HG03108 (cell line): ENCODE measurements around the gene NT5DC1.
A peak's percentile ranks its signal among the peaks of the same experiment; 100 is the strongest.

Experiments used
- ATAC-seq: cut with Tn5 transposase; IDR thresholded peaks from one replicate; pipeline ENCODE4 v1.9.1; 2021; ENCODE audit warnings: moderate library complexity; ENCODE audit not compliant: unreplicated experiment

NT5DC1 gene

GRCh38 chr6:116100419-116101301 lies at the start of gene NT5DC1:
Gene NT5DC1, plus strand, starts transcription at chr6:116100853. Its CDS starts 78 bp downstream, at chr6:116100931.
- ATAC-seq: peak; percentile 83

- ATAC-seq: no peak
Measured at GRCh38 chr6:116051244-116051643, 49.4 kb upstream of the NT5DC1 start.

- ATAC-seq: no peak
Measured at GRCh38 chr6:116055513-116055912, 45.1 kb upstream of the NT5DC1 start.

DNA sequence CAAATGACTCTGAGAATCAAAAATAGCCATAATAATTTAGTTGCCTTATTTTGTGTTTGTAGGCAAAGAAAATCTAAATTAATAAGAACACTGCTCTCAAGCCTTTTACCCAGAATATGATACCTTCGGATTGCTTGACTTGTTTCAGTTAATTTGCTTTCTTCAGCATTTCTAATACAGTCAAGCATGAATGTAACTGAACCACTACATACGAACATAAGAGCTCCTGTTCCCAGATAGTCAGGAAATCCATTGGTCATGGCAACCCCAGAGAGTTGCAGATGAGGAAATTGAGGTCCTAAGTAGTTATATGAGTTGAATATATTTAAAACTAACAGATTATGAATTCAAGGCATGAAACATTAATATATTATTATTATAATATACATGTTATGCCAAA lies 42.9 kb upstream of the NT5DC1 start:
- ATAC-seq: no peak

- peak; percentile 72 for ATAC-seq
Measured at GRCh38 chr6:116059713-116060571, 40.7 kb upstream of the NT5DC1 start.

DNA sequence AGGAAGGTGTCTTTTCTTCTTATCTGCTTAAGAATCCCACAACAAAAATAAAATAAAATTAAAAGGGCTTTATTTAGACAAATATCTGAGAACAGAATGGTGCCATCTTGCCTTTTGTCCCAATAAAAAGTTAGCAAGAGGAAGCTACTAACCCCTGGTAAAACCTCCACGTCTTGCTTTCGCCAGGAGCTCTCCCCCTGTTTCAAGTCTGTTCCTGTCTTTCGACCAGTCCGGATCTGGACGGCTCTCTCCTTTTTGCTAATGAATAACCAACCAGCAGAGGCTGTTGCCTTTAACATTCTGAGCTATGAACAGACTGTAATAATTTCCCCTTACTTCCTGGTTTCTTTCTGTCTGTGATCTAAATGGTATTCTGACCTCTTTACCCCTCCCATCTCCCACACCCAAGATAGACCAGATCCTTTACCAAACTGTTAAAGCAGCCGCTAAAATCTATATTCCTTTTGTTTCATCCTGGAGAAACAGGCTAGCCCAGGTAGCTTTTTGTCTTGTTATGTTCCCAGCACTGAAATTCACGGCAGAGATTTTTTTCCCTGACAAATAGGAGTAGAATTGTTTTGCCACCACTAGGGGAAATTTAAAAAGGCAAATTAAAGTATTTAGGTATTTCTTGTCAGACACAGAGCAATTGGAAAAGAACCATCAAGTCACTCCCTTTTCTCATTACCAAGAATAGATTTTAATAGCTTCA lies 39.9 kb upstream of the NT5DC1 start, which contains the start of gene FRK:
TSS of gene FRK (minus strand) at position 320 of the 712 bp plus-strand sequence. CDS start 580 bp downstream, outside the sequence.
- ATAC-seq: no peak

GRCh38 chr6:116062496-116062895 lies 38.2 kb upstream of the NT5DC1 start:
- no peak for ATAC-seq

- ATAC-seq: no peak
Measured at GRCh38 chr6:116064666-116065065, 36.0 kb upstream of the NT5DC1 start.

DNA sequence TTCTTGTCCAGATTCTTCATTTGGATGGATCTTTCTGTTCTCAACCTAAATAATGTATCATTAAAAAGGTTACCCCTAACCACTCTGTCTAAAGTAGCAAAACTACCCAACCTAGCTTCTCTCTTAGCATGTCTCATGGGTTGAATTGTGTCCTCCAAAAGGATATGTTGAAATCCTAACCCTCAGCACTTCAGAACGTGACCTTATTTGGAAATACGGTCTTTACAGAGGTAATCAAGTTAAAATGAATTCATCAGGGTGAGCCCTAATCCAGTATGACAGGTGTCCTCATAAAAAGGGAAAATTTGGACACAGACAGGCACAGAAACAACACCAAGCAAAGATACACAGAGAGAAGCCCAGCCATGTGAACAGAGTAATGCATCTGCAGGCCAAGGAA lies 33.9 kb upstream of the NT5DC1 start:
- ATAC-seq: no peak

DNA sequence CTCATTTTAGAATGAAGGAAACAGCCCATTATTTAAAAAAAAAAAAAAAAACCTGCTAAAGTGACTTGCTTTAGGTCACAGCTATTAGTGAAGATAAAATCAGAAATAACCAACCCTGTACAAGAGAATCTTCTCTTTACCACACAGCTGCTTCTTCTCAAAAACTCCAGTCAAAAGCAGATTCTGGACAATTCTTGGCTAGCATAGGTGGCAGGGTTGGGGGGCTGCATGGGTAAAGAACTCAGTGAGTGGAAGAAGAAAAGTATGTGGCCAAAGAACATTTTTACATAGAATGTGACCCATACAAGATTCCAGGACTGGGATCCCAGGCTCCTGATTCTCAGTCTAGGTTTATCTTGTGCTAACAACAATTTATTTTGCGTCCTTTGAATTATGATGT lies 30.6 kb upstream of the NT5DC1 start:
- ATAC-seq: no peak

- no peak for ATAC-seq
Measured at GRCh38 chr6:116070616-116071389, 29.9 kb upstream of the NT5DC1 start.

DNA sequence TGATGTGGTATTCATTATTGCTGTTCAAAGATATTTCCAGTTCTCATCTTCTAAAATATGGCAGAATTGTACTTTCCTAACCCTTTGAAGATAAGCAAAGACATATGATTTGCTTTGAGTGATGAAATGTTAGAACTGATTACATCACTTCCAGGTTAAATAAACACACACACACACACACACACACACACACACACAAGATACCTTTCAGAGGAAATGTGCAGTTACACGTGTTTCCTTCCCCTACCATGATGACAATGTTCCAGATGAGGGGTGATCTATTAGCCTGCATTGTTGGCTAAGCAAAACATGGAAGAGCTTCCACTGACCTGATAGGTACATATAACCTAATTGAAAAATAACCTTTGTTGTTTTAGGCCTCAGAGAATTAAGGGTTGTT lies 28.3 kb upstream of the NT5DC1 start:
- ATAC-seq: no peak

- ATAC-seq: no peak
Measured at GRCh38 chr6:116073765-116074440, 26.8 kb upstream of the NT5DC1 start.

GRCh38 chr6:116074732-116075390 lies 25.8 kb upstream of the NT5DC1 start:
- ATAC-seq: no peak

GRCh38 chr6:116078522-116078921 lies 22.1 kb upstream of the NT5DC1 start:
- ATAC-seq: no peak

DNA sequence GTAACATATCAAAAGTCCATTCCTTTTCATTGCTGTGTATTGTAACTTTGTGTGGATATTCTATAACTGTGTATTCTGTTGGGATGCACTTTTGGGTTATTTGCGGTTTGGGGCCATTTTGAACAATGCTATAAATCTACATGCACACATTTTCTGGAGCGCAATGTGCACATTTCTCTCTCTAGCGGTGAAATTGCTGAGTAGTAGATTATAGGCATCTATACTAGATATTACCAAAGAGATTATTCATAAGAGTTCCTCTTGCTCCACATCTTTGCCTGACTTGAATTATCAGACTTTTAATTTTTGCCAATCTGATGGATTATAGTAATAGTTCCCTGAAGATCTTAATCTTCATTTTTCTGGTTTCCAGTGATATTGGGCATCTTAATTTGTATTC lies 21.7 kb upstream of the NT5DC1 start:
- no peak for ATAC-seq

GRCh38 chr6:116083052-116083451 lies 17.6 kb upstream of the NT5DC1 start:
- no peak for ATAC-seq

- ATAC-seq: no peak
Measured at GRCh38 chr6:116084284-116084683, 16.4 kb upstream of the NT5DC1 start.

DNA sequence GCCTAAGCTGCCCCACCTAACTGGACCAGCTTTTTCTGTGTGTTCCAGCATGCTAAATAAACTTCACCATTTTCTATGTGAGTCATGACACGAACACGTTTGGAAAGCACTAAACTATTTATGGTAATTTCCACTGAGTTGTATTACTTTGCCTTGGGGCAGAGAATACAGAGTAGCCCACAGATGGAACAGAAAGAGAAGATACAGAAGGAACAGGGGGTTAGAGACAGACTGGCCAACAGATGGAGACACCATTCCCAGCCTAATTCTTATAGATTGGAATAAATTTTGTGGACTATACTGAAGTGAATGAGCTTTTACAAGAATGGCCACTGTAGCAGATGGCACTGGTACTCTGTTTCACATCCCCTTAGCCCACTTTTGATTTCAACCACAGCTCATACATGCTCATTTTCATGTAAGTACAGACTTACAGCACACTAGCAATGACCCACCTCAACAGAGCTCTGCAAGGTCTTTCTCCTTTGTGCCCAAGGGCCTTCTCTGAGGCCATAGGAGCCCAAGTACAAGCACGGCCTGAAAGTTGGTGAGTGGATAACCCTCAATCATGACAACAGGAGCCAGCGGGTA lies 13.1 kb upstream of the NT5DC1 start:
- peak; percentile 95 for ATAC-seq
